HG02763 (cell line): ENCODE results near the gene TNPO2.

Source experiments
- ATAC-seq: cut with Tn5 transposase; IDR thresholded peaks from one replicate; pipeline ENCODE4 v1.9.1; 2021; ENCODE audit warnings: mild to moderate bottlenecking, moderate library complexity; ENCODE audit not compliant: unreplicated experiment

Gene TNPO2

DNA sequence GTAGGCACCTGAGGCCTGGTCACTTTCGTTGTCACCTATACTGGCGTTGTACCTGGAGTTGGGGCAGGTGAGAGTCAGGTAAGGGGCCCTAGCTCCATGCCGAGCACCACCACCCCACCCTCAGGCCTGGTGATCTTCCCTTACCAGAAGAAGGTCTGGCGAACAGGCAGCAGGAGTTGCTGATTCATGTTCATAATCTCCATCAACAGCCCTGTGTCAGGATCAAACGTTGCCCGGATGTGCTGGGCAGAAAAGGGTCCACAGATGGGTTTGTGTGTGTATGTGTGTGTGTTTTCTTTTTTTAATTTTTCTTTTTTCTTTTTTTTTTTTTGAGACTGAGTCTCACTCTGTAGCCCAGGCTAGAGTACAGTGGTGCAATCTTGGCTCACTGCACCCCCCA, 71.5 kb downstream of the TNPO2 start:
- ATAC-seq: no peak

DNA sequence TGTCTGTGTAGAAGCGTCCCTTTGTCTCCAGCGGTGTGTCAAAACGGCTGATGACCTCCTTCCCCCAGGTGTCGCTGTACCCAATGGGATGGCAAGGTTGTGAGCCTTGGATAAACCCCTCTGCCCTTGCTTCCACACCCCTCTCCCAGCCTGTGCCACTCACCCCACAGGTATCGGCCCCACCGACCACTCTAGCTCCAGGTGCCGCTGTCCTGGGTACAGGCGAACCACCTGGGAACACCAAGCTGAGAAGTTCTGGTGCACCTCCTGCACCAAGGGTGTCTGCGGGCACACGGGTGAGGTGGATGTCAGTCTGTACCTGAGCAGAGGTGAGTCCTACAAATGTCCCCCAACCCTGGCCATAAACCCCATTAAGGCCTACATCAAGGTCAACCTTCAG, 73.8 kb downstream of the TNPO2 start:
- no peak for ATAC-seq
